Stimulated activated CD4-positive, alpha-beta T cell treated with anti-CD3 and anti-CD28 coated beads, Interleukin-12 subunit alpha, Interleukin-12 subunit beta, amount 100 ng/mL, for 48 hours (primary cell): Measurements from ENCODE around the gene ORMDL1.

Experiments
- DNase-seq, 3 donors: peaks; one replicate each; pipeline ENCODE4 v3.0.0-alpha.2; 2020; ENCODE audit warnings: low read depth in 2 of 3, low spot score in 1 of 3

The ORMDL1 gene, protein sequence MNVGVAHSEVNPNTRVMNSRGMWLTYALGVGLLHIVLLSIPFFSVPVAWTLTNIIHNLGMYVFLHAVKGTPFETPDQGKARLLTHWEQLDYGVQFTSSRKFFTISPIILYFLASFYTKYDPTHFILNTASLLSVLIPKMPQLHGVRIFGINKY

GRCh38 chr2:189783927-189784867 is at the start of gene ORMDL1, which contains the start of gene PMS1:
Gene ORMDL1 (minus strand): TSS chr2:189784339. CDS start chr2:189782595, 1,744 bp downstream.
Gene PMS1 (plus strand): TSS chr2:189784450. CDS start chr2:189791810, 7,360 bp downstream.
- DNase-seq = peak; percentile 84 to 94 (median 88)

DNA sequence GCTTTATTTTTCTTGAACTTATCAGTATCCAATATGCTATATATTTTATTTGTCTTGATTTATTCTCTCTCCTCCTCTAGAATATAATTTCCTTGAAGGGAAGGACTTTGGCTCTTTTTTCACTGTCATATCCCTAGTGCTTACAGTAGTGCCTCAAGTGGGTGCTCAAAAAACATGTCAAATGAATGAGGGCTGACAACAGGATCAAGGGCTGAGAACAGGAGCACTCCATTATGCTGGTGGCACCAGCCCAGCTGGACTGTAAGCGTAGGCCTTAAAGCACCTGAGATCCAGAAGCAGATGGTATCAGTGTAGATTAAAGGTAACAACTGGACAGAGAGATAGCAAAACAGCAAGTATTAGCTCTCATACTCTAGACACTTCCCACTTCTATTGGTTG is 46.4 kb upstream of the ORMDL1 start:
- no peak for DNase-seq

GRCh38 chr2:189829102-189829833 is 45.1 kb upstream of the ORMDL1 start:
- no peak for DNase-seq

DNA sequence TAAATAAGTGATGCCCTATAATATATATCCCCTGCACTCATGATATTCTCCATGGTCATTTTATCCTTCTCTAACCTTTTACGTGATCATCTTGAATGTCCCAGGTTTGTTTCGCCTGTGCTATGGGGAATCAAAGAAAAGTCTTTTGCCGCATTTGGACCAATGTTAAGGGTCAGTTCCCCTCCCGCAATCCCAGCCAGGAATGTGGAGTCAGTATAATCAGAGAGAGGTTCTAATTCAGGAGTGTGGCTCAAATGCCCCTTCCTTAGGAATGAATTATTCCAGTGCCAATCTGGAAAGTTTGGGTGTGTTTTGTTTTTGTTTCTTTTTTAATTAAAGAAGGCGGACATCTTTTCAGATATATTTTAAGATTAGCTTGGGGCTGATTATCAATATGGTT is 41.9 kb upstream of the ORMDL1 start:
- no peak for DNase-seq

DNA sequence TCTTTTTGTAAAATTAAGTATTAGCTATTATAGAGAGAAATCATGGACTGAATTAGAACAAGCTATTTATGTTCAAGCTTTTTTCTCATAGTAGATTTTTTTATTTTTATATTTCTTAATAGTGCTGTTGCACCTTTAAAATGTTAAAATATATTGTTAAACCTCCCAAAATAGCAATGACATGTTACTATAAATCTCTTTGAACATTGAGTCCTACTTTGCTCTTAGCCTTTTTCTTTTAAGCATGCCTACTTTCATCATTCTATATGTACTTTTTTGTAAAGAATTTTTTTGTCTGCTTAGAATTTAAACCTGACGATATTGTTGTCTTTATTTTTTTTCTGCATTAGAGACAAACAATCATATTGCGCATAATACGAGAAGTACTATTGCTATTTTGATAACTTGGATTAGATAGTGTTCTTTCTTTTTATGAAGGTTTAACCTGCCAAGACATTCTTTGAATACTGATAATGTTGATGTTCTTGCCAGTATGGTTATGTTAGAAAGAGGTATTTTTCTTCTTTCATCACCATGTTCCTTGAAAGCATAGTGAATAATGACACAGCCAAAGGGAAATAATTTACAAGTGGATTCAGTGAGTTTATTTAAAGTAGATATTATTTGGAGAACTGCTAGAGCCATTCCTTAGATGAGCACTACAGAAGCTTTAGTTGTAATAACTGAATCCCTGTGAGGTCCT is 40.7 kb upstream of the ORMDL1 start:
- DNase-seq = no peak

DNA sequence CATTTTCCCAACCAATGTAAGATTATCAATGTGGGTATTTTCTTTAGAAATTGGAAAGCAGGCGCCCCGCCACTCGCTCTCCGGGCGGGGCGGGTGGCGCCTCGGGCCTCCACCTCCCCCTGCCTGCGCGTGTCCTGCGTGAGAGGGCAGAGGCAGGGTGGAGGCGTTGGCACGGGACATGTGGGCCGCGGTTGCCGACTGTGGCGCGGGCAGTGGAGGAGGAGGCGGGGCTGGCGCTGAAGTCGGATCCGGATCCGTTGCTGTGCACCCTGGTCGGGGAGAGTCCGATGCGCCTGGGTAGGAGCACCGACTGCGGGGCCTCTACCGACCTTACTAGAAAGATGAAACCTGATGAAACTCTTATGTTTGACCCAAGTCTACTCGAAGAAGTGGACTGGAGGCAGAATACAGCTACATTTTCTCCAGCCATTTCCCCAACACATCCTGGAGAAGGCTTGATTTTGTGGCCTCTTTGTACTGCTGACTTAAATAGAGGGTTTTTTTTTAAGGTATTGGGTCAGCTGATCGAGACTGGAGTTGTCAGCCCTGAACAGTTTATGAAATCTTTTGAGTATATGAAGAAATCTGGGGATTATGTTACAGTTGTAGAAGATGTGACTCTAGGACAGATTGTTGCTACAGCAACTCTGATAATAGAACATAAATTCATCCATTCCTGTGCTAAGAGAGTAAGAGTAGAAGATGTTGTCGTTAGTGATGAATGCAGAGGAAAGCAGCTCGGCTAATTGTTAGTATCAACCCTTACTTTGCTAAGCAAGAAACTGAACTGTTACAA is 38.0 kb upstream of the ORMDL1 start:
- no peak for DNase-seq

DNA sequence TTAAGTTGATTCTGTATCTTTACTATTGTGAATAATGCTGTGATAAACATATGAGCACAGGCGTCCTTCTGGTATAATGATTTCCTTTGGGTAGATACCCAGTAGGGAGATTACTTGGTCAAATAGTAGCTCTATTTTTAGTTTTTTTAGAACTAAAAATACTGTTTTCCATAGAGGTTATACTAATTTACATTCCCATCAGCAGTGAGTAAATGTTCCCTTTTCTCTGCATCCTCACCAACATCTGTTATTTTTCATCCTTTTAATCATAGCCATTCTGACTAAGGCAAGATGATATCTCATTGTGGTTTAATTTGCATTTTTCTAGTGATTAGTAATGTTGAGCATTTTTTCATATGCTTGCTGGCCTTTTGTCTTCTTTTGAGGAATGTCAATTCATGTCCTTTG is 35.2 kb upstream of the ORMDL1 start:
- DNase-seq = no peak

DNA sequence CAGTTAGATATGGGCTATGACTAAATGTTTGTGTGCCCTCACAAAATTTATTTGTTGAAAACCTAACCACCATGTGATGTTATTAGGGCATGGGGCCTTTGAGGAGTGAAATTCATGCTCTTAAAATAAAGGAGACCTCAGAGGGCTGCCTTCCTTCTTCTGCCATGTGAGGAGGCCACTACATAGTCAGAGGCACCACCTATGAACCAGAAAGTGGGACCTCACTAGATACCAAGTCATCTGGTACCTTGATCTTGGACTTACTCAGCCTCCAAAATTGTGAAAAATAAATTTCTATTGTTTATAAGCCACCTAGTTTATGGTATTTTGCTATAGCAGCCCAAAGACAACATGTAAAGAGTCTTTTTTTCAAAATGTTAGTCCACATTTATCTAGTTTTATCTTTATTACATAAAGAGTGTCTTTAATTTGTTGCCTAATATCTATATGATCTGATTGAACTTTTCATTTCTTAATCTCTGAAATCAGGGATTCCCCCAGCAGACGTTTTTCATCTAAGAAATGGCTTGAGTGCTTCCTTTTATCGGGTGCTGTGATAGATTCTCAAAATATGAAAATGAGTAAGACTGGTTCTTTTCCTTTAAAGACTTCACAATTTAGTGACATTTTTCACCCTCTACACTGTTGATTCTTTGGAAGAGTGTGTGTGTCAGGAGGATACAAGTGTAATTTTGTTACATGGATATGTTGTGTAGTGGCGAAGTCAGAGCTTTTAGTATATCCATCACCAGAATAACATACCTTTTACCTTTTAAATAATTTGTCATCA is 34.3 kb upstream of the ORMDL1 start:
- DNase-seq = peak in 1 of 3 donors; percentile 11

- DNase-seq = no peak
Observed at GRCh38 chr2:189803431-189803830, 19.3 kb upstream of the ORMDL1 start.

GRCh38 chr2:189802396-189802912 is 18.3 kb upstream of the ORMDL1 start:
- no peak for DNase-seq

- no peak for DNase-seq
Observed at GRCh38 chr2:189799531-189799930, 15.4 kb upstream of the ORMDL1 start.

- DNase-seq = no peak
Observed at GRCh38 chr2:189799030-189799331, 14.8 kb upstream of the ORMDL1 start.

GRCh38 chr2:189798312-189799029 is 14.3 kb upstream of the ORMDL1 start:
- no peak for DNase-seq

- no peak for DNase-seq
Observed at GRCh38 chr2:189797902-189798301, 13.8 kb upstream of the ORMDL1 start.

DNA sequence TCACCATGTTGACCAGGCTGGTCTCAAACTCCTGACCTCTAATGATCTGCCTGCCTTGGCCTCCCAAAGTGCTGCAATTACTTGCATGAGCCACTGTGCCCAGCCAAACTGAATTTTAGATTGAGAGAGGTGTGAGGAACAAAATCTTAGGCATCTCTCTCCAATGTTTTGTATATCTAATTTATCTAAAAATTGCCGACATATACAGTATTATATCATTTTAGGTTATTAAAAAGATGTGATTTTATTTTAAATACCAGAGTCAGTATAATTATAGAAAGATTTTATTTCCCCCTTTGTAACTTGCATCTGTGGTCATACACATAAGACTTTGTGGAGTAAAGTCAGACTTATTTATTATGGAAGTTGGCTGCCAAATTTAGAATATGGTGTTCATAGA is 10.2 kb upstream of the ORMDL1 start:
- no peak for DNase-seq

GRCh38 chr2:189791338-189792042 is 7.4 kb upstream of the ORMDL1 start:
- DNase-seq = no peak

DNA sequence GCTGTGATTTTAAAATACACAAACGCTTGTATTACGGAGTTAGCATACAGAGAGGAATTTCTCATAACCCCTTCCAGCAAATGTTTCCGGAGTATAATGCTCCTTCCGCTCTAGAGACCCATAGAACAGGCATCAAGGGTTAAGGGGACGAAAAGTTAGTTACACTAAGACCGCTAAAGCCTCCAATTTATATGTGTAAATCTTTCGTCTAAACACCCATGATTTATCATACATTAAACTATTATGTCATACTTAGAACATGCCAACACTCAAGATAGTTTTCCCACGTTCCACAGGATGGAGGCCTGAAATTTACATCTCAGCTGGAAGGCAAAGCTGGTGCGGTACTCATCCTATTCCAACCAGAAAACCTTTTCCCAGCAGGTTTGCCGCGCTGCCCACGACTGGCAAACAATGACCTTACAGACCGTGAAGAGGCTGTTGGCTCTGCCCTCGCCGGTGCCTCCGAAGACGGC is 650 bp downstream of the ORMDL1 start:
- no peak for DNase-seq

DNA sequence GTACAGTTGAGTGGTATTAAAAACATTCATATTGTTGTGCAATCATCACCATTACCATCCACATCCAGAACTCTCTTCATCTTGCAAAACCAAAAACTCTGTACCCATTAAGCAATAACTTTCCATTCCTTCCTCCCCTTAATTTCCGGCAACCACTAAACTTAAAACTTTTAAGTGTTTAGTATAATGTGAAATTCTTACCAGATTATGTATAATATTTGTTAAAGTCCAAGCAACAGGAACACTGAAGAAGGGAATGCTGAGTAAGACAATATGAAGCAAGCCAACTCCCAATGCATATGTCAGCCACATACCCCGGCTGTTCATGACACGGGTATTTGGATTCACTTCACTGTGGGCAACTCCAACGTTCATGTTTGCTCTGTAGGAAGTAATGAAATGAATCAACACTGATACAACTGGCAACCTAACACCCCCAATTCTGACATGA is 1.9 kb downstream of the ORMDL1 start:
- peak in 1 of 3 donors; percentile 11 for DNase-seq
